Epithelial cell of esophagus (primary cell): Measurements from ENCODE around the gene PPT1.
A peak's percentile ranks its signal among the peaks of the same experiment; 100 is the strongest.

Source experiments
- DNase-seq: peaks from one replicate; pipeline ENCODE4 v3.0.0; 2010; ENCODE audit warnings: low read depth
- H3K4me3 ChIP-seq: 2 replicates; pipeline ENCODE4 v1.5.1; 2011; ENCODE audit warnings: mild to moderate bottlenecking, low read length, control low read depth
- CTCF ChIP-seq: IDR thresholded peaks from 2 replicates; pipeline ENCODE4 v1.5.1; 2011; ENCODE audit warnings: low read depth, mild to moderate bottlenecking, low read length, control low read depth, inconsistent platforms; ENCODE audit not compliant: insufficient read depth; ENCODE audit errors: missing control alignments

The PPT1 gene

GRCh38 chr1:40132383-40133311 lies 35.6 kb upstream of the PPT1 start:
- TF ChIP-seq CTCF = no peak
- H3K4me3 ChIP-seq = peak overlapping the region; percentile 27
- peak; percentile 10 for DNase-seq

- H3K4me3 ChIP-seq = no peak overlapping the region
- TF ChIP-seq CTCF = no peak
- DNase-seq = no peak
Measured at GRCh38 chr1:40130892-40131291, 33.8 kb upstream of the PPT1 start.

- no peak for DNase-seq
- no peak for TF ChIP-seq CTCF
- H3K4me3 ChIP-seq = no peak overlapping the region
Measured at GRCh38 chr1:40122855-40123254, 25.8 kb upstream of the PPT1 start.

GRCh38 chr1:40120128-40120527 lies 23.1 kb upstream of the PPT1 start:
- H3K4me3 ChIP-seq = no peak overlapping the region
- no peak for DNase-seq
- no peak for TF ChIP-seq CTCF

- TF ChIP-seq CTCF = no peak
- DNase-seq = no peak
- no peak overlapping the region for H3K4me3 ChIP-seq
Measured at GRCh38 chr1:40114400-40114799, 17.3 kb upstream of the PPT1 start.

- DNase-seq = no peak
- TF ChIP-seq CTCF = no peak
- no peak overlapping the region for H3K4me3 ChIP-seq
Measured at GRCh38 chr1:40110389-40110788, 13.3 kb upstream of the PPT1 start.
